GM18507 (cell line): ENCODE measurements around the gene ATG14.
"Not testable (repeated sequence)": the region's sequence is repeated elsewhere in the genome, so short reads cannot be mapped to it uniquely, and the experiment has no call there.

ENCODE experiments used
- DNase-seq: peaks from one replicate; pipeline ENCODE4 v3.0.0; 2011; ENCODE audit warnings: low read depth; ENCODE audit not compliant: insufficient read length; ENCODE audit errors: extremely low spot score
- FAIRE-seq: peaks from 2 replicates; lab custom pipeline; 2011; peaks lifted over from hg19 to GRCh38; lab: Jason Lieb, UNC

ATG14 gene

DNA sequence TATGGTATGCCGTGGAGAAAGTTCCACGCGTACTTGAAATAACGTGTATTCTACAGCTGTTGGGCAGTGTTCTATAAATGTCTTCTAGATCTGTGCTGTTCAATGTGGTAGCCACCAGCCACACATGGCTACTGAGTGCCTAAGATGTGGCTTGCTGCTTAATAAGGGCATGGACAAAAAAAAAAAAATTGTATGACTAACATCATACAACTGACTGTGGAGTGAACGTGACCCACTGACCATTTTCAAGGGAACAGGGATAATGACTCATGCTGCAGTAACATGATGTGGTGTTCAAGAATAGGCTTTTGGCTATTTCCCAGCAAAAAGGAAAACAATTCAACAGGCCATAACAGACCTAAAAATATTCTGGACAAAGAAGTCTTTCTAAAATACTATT lies 13.0 kb downstream of the ATG14 start:
- DNase-seq (no peak), FAIRE-seq (no peak)

DNA sequence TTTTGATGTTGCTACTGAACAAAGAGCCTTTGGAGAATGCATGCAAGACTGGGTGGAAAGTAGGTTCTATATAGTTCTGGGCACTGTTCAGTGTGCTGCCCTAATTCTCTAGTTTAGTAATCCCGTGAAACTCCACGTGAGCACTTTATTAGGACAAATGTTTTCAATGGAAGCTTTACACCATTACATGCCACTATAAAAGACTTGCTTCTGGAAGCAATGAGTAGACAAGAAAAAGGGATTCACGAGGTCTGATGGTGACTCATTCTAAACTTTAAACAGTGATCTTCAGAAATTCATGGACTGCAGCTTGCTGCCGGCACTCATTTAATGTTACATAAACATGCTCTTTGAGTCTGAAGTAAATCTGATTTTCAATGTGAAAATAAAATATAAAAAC lies 22.3 kb downstream of the ATG14 start:
- no peak for DNase-seq
- no peak for FAIRE-seq

DNA sequence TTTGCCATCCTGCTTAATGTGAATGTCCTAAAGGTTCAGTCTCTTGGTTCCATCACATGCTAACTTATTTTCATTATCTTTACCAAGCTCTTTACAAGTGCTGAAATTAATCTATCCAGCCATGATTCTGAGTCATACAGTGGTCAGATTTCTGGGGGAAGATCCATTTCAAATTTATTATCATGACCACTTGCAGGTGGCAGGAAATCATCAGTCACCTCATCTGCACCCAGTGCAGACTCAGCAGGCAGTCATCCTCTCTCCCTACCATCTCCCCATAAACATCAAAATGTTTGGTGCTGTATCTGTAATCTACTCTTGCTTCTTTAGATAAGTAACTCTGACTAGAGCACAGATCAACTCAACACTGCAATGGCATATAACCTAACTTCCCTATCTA lies 23.5 kb downstream of the ATG14 start:
- FAIRE-seq (no peak), DNase-seq (no peak)

DNA sequence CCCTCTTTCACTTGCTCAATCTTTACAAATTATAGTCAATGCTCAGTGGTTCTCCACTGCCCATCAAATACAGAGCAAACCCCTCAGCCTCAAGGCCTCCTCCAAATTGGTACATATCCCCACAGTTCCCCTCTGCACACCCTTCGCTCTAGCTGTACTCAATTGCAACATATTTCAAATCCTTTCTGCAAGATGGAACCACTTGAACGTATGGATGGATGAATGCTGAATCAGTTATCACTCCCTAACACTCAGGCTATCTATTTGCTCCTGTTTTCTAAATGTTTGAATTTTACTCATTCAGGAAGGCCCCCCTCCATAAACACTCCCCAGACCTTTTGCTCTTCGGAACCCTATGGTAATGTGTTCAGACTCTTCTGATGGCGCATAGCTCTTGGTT lies 24.5 kb downstream of the ATG14 start:
- no peak for DNase-seq
- no peak for FAIRE-seq

DNA sequence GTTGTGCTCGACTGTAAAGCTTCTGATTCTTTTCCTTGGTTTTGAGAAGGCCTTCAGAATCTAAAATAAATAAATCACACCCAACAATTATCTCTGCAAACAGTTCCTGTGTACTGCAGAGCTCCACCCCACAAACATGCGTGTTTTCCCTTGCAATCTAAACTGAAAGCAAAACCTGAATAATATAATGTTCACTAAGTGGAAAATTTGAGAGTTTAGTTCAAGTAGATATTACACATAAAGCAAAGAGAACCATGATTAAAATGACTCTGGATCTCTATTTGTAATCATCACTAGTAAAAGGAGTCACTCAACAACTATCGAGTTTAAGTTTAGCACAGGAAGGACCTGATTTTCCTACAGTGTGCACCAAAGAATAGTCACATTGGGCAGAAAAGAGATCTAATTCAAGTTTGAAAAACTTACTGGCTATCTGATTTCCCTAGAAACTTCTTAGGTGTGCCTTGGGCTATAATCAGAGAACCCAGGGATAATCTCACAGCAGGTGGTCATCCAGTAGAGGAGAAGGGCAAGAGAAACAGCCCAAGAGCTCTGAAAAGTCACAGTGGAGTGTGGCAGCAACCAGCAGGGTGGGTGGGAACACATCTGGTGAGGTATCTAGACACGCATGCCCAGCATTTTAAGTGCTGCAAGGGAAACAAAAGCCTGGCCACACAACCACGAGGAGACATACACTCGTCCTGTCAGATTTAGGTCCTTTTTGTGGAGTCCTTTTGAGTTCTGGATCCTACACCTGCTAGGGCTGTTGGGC lies 25.4 kb downstream of the ATG14 start:
- DNase-seq (no peak), FAIRE-seq (no peak)

DNA sequence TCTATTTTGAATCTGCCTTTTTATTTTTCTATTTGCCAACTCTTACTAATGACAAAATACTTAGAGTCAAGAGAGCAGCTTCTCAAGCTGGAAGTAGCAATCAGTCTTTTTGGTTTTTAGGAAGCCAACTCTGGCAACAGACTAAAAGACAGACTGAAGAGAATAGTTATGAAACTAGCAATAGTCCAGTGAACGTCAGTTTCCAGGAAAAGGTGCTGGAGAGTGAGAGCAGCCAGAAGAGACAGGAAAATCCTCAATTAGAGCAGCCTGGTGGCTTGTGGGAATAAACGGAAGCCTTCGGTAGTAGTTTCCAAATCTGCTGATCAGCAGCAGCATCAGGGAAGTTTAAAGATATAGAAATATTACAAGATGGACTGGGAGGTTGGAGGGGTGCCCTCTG lies 27.1 kb downstream of the ATG14 start:
- DNase-seq (no peak), FAIRE-seq (no peak)

DNA sequence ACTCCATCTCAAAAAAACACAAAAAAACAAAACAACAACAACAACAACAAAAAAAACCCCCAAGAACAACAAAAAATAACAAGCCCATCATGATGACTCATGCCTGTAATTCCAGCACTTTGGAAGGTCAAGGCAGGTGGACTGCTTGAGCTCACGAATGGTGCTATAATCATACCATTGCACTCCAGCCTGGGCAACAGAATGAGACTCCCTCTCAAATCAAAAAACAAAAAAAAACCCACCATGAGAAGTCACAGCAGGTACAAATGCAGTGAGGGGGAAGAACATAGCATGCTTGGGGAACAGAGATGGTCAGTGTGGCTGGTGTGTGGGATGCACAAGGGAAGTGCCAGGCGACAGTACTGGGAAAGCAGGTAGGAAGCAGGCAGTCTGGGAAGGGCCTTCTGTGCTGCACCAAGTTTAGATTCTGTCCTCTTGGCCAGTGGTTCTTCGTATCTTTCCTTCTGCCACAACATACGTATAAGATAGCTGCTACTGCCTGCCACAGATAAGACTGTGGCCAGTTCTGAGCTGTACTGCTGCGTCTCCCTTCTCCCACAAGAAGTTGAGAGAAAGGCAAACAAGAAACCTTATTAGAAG lies 28.0 kb downstream of the ATG14 start:
- FAIRE-seq, result no peak
- no peak for DNase-seq

DNA sequence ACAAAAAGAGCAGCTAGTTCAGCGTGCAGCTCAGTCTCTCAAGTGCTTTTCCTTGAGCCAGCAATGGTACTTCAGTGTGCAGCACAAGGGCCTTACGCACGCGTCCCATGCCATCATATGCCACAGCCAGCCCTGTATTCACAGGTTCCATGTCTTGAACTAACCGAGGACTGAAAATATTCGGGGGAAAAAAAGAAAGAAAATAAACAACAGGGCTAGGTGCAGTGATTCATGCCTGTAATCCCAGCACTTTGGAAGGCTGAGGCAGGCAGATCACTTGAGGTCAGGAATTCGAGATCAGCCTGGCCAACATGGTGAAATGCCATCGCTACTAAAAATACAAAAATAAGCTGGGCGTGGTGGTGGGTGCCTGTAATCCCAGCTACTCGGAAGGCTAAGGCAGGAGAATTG lies 28.6 kb downstream of the ATG14 start:
- FAIRE-seq, DNase-seq: not testable (repeated sequence)

DNA sequence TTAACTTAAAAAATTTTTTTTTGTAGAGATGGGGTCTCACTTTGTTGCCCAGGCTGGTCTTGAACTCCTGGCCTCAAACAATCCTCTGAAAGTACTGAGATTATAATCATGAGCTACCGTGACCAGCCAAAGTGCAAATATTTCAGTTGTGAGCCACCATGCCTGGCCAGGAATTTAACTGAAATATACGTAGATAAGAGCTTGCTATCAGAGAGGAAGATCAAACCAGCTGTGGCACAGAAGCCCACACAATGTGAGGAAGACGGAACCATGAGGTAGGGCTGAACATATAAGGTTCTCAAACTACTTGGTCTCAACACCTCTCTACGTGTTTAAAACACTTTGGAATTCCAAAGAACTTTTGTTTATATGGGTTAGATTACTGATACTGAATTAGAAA lies 29.1 kb downstream of the ATG14 start:
- no peak for DNase-seq
- no peak for FAIRE-seq

DNA sequence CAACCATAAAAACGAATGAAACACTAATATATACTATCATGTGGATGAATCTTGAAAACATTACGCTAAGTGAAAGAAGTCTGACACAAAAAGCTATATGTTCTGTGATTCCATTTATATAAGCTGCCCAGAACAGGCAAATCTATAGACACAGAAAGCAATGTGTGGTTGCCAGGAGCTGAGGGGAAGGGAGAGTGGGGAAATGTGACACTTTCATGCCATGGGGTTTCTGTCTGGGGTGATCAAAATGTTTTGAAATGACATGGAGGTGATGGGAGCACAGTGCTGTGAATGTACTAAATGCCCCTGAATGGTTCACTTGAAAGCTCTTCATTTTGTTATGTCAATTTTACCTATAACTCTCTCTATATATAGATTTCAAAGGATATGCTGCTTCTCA lies 30.1 kb downstream of the ATG14 start:
- DNase-seq (no peak), FAIRE-seq (no peak)

DNA sequence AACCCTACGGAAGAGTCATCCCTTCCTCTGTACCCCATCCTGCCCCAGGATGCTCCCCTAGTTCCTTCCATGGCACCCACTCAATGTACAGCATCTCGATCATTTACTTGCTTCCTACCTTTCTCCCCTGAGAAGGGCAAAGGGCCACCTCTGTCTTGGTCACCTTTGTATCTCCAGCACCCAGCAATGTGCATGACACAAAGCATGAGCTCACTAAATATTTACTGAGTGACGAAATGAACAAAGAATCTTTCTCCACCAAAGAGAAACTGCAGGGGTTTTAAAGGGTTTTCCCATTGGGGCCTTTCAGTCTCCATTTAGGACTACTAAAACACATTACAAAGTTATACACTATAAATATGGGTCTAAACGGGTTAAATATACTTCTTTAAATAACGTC lies 30.6 kb downstream of the ATG14 start:
- FAIRE-seq, result no peak
- DNase-seq, result no peak

DNA sequence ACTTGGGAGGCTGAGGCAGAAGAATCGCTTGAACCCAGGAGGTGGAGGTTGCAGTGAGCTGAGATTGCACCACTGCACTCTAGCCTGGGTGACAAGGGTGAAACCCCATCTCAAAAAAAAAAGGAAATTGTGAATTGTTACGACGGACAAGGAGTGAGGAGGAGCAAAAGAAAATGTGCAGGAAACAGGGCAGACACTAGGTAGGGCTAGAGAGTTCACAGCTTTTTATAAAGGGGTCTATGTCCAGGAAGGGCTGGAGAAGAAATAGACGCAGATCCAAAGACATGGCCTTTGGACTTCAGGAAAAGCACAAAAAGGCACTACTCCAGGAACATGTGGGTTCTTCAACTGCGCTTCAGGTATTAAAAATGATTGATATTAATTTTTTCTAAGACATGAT lies 34.4 kb downstream of the ATG14 start:
- FAIRE-seq (no peak), DNase-seq (no peak)

DNA sequence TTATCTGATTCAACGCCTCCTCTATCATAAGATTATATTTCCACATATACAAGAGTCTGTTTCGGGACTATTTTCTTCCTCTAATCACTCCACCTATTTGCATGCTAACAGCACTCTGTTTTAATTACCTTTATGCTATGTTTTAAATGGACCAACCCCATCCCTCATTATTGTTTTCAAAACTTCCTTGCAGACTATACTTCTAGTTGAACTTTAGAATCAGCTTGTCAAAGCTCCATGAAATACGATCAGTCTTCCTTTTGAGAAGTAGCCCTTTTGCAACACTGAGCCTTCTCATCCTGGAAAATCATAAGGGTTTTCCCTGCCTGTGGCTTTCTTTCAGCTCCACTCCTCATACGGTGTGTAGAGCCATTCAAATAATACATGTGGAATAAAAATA lies 36.9 kb downstream of the ATG14 start:
- FAIRE-seq (no peak), DNase-seq (no peak)

DNA sequence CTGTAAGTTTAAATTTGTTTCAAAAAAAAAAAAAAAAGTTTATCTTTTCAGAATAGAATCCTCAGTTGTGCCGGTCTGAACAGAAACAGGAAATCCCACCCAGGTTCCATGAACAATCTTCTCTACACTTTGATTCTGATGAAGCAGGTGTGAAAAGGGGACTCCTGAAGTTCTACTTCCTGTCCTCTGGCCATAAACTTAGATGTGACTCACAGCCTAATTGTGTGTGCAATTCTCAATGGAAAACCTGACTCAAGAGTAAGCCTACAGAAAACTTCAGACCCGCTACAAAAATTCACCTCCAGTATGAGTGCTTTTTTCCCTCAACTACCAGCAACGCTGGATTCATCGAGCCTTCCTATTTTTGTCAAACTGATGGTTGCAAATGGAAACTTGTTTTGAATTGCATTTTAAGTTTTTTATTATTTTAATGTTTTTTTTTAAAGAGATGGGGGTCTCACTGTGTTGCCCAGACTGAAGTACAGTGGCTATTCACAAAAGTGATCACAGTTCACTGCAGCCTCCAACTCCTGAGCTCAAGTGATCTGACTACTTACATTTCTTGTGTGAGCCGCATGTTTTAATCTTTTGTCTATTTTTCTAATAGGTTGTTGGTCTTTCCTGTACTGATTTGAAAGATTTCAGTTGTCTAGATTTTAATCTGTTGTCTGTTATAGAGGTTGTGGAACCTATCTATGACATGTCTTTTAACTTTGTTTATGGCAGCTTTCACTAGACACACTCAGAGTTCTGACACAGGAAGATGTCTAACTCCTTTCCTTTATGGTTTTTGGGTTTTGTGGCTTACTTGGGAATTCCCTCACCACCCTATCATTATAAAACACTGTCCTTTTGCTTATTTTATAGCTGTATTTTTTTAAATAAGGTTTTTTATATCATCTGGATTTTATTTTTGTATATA lies 37.6 kb downstream of the ATG14 start:
- DNase-seq (no peak), FAIRE-seq (peak; percentile 66)

DNA sequence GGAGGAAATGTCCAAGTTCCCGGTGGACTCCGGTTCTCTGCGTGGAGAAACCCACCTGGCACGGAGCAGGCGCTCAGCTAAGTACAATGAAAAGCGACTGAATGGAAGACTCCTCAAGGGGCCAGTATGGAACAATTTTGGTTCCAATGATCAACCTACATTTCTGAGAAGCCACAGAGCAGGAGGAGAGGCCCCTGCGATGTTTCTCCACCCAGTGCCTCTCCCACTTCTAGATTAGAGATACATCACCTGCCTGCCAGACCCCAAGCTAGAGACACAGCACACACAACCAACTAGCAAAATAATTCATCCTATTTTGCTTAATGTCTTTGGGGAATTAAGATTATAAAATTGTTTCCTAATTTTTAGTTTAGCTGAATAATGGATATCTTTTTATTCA lies 38.8 kb downstream of the ATG14 start:
- FAIRE-seq (no peak), DNase-seq (no peak)

DNA sequence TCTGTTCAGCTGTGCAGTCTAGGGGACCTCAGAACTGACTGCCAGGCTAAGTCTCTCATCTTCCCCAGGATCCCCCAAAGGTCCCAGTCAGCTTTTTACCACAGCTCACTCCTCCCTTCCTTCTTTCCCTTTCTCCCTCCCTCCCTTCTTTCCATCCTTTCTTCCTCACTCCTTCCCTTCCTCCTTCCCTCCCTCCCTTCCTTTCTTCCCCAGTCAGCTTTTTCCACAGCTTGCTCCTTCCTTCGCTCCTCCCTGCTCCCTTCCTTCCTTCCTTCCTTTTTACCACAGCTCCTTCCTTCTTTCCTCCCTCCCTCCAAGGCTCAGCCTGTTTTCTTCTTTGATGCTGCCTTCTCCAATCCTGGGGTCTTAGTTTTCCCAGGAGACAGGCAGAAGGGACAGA lies 39.2 kb downstream of the ATG14 start:
- no peak for DNase-seq
- FAIRE-seq, result no peak

DNA sequence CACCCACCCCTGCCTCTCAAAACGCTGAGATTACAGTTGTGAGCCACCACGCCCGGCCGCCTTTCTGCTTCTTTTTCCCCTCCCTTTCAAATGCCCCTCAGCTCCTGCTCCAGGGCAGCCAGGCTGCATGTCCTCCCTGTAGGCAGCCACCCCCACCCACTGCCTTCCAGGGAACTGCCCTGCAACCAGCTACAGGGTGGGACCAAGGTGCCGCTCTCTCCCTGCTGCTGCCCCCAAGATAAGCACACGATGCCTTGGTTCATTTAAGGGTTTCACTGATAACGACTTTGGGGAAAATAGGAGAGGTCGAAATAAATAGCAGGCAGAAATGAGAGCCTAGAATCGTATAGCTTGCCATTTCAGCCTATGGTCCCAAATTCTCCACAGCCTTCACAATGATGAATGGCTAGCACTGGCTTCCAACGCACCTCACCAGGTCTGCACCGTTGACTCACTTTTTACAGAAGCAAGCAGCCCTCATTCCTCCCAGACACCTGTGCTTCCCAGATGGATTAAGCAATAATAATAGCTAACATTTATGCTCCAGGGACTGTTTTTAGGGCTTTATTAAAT lies 40.7 kb downstream of the ATG14 start:
- FAIRE-seq (no peak), DNase-seq (no peak)

DNA sequence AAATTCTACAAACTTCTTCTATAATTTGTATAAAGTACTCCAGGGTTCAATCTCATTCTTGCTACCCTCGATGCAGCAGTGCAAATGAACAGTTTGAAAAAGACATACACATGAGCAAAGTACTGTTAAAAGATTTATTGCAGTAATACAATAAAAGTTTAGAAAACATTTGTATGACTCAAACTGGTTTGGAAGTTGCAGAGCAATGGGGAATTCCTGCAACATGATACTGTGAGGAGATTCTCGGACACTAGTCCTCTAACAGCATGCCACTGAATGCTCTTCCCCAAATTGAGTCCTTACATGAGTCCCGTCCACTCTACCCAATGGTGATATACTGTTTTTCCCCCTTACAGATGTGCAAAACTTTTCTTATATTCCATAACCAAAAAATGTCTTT lies 45.4 kb downstream of the ATG14 start:
- FAIRE-seq (no peak), DNase-seq (no peak)

DNA sequence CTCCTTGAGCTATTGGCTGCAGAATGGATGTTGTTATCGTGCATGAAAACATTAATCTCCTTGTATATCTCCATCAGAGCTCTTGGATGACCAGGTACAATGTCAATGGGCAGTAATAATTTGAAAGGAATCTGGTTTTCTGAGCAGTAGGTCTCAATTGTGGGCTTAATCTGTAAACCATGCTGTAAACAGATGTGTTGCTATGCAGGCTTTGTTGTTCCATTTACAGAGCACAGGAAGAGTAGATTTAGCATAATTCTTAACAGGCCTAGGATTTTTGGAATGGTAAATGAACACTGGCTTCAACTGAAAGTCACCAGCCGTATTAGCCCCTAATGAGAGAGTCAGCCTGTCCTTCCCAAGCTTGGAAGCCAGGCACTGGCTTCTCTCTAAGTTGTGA lies 50.4 kb downstream of the ATG14 start:
- DNase-seq (no peak), FAIRE-seq (no peak)

DNA sequence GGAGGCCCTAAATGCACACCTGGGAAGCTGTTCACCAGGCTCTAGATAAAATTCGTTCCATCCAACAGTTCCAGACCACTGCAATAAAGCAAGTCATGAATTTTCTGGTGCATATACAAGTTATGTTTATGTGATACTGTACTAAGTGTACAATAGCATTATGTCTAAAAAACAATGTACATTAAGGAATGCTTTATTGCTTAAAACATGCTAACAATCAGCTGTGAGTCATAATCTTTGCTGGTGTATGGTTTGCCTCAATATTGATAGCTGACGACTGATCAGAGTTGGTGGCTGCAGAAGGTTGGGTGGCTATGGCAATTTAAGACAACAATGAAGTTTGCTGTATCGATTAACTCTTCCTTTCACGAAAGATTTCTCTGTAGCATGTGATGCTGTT lies 52.3 kb downstream of the ATG14 start:
- FAIRE-seq, result no peak

More for the DNA sequence above, 52.3 kb downstream of the ATG14 start:
- DNase-seq, result no peak
